Muscle layer of colon (tissue), 2 donors: ENCODE results near the gene POFUT2.

Experiments
- H3K27ac ChIP-seq: one replicate; pipeline ENCODE4 v1.7.0; 2013; ENCODE audit warnings: low read depth, mild to moderate bottlenecking, low read length, moderate library complexity
- H3K27me3 ChIP-seq, 2 donors: one replicate each; pipeline ENCODE4 v1.7.0; 2013; ENCODE audit warnings: low read length in 2 of 2, mild to moderate bottlenecking in 2 of 2; ENCODE audit not compliant: insufficient read depth in 2 of 2, control insufficient read depth in 1 of 2
- H3K36me3 ChIP-seq: one replicate; pipeline ENCODE4 v1.7.0; 2013; ENCODE audit warnings: mild to moderate bottlenecking, low read length; ENCODE audit not compliant: insufficient read depth
- H3K4me1 ChIP-seq: one replicate; pipeline ENCODE4 v1.7.0; 2013; ENCODE audit warnings: mild to moderate bottlenecking, low read length; ENCODE audit not compliant: insufficient read depth
- H3K4me3 ChIP-seq, 2 donors: one replicate each; pipeline ENCODE4 v1.7.0; 2013; ENCODE audit warnings: low read length in 2 of 2, low read depth in 1 of 2, mild to moderate bottlenecking in 1 of 2, moderate library complexity in 1 of 2
- H3K9ac ChIP-seq: one replicate; pipeline ENCODE4 v1.7.0; 2013; ENCODE audit warnings: low read length
- H3K9me3 ChIP-seq: one replicate; pipeline ENCODE4 v1.7.0; 2013; ENCODE audit warnings: mild to moderate bottlenecking, low read length
- donor health status: abdominal sarcoma.
- donor health status: Adenocarcinoma of cecum.

Gene POFUT2

DNA sequence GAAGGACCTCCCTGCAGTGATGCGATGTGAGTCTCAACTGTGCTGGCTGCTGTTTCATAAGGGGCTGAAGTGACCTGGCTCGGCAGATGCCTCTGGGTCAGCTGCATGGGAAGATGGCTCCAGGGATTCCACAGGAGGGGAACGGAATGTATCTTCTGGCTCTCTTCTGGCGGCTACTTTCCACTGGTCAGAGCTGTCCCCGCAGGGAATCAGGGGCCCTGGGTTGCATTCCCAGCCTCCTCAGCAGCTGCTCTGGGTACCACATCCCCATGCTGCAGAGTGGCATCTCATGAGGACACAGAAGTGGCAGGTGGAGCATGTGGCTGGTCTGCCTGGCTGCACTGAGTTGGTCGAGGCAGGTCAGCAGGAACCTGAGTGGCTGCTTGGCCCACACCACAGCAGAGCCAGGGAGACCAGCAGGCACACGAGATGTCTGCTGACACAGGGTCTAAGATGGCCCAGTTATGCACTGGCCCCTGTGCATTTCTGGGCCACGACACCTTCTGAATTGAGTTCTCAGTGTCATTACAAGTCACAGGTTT is 42.8 kb downstream of the POFUT2 start:
- H3K27me3 ChIP-seq = no peaks in the 10 kb centered on the region
- H3K9ac ChIP-seq = no peak overlapping the region
- no peaks in the 10 kb centered on the region for H3K36me3 ChIP-seq
- peaks cover 3% of the 10 kb centered on the region for H3K9me3 ChIP-seq
- H3K4me3 ChIP-seq = no peak overlapping the region
- H3K4me1 ChIP-seq = peaks cover 11% of the 10 kb centered on the region
- H3K27ac ChIP-seq = no peak overlapping the region

DNA sequence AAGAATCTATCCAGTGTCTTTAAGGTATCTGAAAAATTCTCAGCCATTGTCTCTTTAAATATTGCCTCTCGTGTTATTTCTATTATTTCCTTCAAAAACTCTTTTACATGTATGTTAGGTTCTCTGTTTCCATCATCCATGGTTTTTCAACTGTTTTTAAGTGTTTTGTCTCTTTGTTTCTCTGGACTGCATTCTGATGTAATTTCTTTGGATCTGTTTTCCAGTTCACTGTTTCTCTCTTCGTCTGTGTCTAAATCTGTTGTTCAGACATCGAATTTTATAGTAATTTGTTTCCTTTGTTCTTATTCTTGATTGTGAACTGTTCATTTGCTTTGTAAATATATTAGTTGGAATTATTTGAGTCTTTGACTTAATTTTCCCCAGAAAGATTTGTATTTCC is 44.1 kb downstream of the POFUT2 start:
- H3K4me1 ChIP-seq = peaks cover 6% of the 10 kb centered on the region
- no peak overlapping the region for H3K9ac ChIP-seq
- H3K27ac ChIP-seq = no peak overlapping the region
- H3K4me3 ChIP-seq = no peak overlapping the region
- peaks cover 3% of the 10 kb centered on the region for H3K9me3 ChIP-seq
- H3K27me3 ChIP-seq = no peaks in the 10 kb centered on the region
- no peaks in the 10 kb centered on the region for H3K36me3 ChIP-seq

DNA sequence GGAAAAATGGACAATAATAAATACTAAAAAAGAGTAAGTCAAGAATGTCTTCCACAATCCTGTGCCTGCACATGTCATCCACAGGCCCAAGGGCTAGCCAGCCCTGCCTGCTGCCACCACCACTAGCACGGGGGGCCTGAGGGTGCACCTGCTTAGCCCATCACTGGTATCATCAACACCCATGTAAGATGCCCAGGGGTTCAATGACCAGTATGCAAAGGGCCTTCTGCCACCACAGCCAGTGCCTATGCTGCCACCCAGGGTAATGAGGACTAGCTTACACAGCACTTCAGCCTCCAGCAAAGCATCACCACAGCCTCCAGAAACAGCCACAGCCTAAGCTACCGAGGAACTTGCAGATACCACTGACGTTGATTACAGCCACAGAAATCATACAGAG is 46.3 kb downstream of the POFUT2 start:
- peaks cover 3% of the 10 kb centered on the region for H3K9me3 ChIP-seq
- no peak overlapping the region for H3K4me3 ChIP-seq
- peaks cover 0 to 1% of the 10 kb centered on the region in 2 donors for H3K27me3 ChIP-seq
- no peak overlapping the region for H3K9ac ChIP-seq
- no peak overlapping the region for H3K27ac ChIP-seq
- no peaks in the 10 kb centered on the region for H3K4me1 ChIP-seq
- no peaks in the 10 kb centered on the region for H3K36me3 ChIP-seq

DNA sequence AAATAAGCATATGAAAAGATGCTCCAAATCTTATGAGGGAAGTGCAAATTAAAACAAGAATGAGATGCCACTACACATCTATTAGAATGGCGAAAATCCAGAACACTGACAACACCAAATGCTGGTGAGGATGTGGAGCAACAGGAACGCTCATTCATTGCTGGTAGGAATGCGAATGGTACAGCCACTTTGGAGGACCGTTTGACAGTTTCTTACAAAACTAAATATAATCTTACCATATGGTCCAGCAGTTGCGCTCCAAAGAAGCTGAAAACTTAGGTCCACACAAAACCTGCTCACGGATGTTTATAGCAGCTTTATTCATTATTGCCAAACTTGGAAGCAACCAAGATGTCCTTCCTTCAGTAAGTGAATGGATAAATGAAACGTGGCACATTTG is 50.3 kb downstream of the POFUT2 start:
- peaks cover 0 to 12% of the 10 kb centered on the region in 2 donors for H3K27me3 ChIP-seq
- no peak overlapping the region for H3K27ac ChIP-seq
- H3K36me3 ChIP-seq = no peaks in the 10 kb centered on the region
- H3K9ac ChIP-seq = no peak overlapping the region
- no peak overlapping the region for H3K4me3 ChIP-seq
- peaks cover 3% of the 10 kb centered on the region for H3K9me3 ChIP-seq
- no peaks in the 10 kb centered on the region for H3K4me1 ChIP-seq

DNA sequence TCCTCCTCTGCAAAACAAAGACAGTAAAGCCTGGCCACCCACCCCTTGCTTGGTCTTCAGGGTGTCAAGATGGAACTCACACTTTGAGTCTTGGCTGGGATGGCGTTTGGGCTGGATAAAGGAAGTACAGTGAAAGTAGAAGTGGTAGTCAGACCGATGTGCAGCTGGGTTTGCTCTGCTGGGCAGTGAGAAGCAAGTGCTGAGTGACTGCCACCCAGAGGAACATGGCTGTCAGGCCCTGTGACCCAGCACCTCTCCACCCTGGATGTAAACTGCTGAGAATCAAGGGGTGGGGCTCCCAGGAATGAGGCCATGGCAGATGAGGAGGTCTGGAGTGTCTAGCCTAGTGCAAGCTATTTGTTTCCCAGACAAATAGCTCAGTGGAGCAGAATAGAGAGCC is 51.2 kb downstream of the POFUT2 start:
- no peak overlapping the region for H3K27ac ChIP-seq
- H3K4me3 ChIP-seq = no peak overlapping the region
- no peak overlapping the region for H3K9ac ChIP-seq
- H3K27me3 ChIP-seq = peaks cover 0 to 12% of the 10 kb centered on the region in 2 donors
- peaks cover 2% of the 10 kb centered on the region for H3K9me3 ChIP-seq
- no peaks in the 10 kb centered on the region for H3K4me1 ChIP-seq
- H3K36me3 ChIP-seq = no peaks in the 10 kb centered on the region

DNA sequence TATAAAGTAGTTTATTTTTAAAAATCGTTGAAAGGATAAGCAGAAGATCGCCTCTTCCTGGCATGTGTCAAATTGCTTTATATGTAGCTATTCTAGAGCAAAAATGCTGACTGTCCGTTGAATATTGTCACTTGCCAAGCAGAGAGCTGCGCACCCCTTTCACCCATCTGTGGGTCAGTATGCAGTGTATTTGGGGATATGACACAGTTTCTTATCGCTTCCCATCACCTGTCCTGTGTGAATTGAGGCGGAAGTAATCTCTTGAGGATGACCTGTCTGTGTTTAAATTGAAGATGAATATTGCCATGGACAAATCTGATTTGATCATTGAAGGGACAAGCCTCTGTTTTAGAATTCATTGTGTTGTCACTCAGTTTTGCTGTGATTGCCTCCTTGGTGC is 52.2 kb downstream of the POFUT2 start:
- Histone ChIP-seq H3K9me3 (no peaks in the 10 kb centered on the region), H3K9ac (no peak overlapping the region), H3K36me3 (no peaks in the 10 kb centered on the region), H3K27ac (no peak overlapping the region), H3K4me3 (no peak overlapping the region), H3K27me3 (peaks cover 0 to 12% of the 10 kb centered on the region in 2 donors), H3K4me1 (no peaks in the 10 kb centered on the region)

DNA sequence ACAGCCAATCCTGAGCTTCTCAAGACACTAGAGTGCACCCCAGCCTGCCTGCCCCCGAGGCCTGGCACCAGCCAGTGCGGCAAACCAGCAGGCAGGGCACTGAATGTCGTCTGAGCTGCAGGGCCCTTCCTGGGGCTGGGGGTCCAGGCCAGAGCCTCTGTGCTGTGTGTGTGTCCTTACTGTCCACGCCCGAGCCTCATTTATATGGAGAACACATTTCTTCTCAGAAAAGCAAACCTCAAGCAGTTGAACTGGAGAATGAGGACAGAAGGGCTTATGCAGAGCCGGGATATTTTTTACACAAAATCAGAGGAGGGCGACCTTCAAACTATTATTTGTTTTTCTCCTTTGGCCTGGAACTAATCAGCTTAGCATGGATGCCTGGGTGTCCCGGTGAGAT is 52.7 kb downstream of the POFUT2 start:
- Histone ChIP-seq H3K9me3 (no peaks in the 10 kb centered on the region), H3K4me3 (no peak overlapping the region), H3K4me1 (no peaks in the 10 kb centered on the region), H3K27me3 (peaks cover 0 to 12% of the 10 kb centered on the region in 2 donors), H3K27ac (no peak overlapping the region), H3K36me3 (no peaks in the 10 kb centered on the region), H3K9ac (no peak overlapping the region)

DNA sequence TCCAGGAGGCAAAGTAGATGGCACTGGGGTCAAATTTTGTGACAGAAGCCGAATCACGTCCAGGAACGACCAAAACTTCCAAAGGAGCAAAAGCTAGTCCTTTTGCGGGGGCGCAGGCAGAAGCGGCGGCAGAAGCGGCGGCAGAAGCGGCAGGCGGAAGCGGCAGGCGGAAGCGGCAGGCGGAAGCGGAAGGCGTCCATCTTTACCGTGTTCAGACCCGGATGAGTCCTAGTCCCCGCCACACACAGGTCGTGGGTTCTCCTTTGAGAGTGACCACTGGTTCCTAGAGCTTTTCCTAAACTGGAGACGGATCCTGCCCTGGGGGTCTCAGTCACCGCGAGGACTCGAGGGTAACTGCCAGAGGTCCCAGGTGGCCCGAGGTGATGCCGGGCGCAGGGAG is 53.6 kb downstream of the POFUT2 start:
- Histone ChIP-seq H3K27ac (no peak overlapping the region), H3K4me3 (no peak overlapping the region), H3K4me1 (no peaks in the 10 kb centered on the region), H3K27me3 (peaks cover 0 to 12% of the 10 kb centered on the region in 2 donors), H3K9ac (no peak overlapping the region), H3K36me3 (no peaks in the 10 kb centered on the region), H3K9me3 (no peaks in the 10 kb centered on the region)

DNA sequence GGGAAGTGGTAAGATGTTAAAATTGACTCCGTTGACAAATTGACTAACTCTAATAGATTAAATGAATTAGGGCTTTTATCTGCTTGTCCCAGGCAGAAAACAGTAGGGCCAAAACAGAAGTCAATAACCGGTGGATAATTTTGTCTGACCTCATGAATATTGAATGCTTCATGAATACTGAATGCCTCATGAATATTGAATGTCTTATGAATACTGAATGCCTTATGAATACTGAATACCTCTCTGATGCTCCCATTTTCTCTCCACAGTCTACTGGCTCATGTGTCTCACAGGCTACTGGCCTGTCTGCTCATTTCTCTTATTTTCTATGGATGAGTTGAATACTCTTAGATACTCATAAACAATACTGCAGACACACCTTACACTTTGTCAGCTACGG is 56.0 kb downstream of the POFUT2 start:
- Histone ChIP-seq H3K9ac (no peak overlapping the region), H3K36me3 (no peaks in the 10 kb centered on the region), H3K27me3 (peaks cover 0 to 12% of the 10 kb centered on the region in 2 donors), H3K9me3 (no peaks in the 10 kb centered on the region), H3K4me3 (no peak overlapping the region), H3K27ac (no peak overlapping the region), H3K4me1 (peaks cover 9% of the 10 kb centered on the region)

DNA sequence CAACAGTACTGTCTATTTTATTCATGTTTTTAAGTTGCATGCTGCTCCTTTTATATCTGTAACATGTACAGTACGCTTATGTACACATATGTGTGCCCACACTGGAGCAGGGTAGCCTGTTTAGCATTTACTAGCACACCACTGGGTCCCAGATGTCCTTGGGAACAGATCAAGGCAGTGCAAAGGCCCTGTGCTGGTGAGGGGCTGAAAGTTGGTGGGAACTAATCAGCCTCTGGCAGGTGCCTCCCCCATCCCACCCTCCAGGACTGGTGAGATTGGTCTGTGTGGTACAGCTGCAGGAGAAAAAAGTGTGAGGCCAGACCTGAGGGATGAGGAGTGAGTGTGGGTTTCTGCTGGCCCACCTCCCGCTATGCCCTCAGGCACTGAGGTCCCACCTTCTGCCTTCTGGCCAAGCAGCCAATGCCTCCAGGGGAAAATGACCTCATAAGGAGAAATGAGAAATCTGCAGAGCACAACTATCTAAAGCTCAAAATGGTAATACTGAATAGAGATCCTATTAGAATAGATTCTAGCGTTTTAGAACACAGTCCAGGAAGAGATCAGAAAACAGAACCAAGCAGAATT is 58.9 kb downstream of the POFUT2 start:
- Histone ChIP-seq H3K9ac (no peak overlapping the region), H3K27ac (no peak overlapping the region), H3K36me3 (peaks cover 5% of the 10 kb centered on the region), H3K9me3 (no peaks in the 10 kb centered on the region), H3K27me3 (no peaks in the 10 kb centered on the region), H3K4me3 (no peak overlapping the region), H3K4me1 (peaks cover 9% of the 10 kb centered on the region)

DNA sequence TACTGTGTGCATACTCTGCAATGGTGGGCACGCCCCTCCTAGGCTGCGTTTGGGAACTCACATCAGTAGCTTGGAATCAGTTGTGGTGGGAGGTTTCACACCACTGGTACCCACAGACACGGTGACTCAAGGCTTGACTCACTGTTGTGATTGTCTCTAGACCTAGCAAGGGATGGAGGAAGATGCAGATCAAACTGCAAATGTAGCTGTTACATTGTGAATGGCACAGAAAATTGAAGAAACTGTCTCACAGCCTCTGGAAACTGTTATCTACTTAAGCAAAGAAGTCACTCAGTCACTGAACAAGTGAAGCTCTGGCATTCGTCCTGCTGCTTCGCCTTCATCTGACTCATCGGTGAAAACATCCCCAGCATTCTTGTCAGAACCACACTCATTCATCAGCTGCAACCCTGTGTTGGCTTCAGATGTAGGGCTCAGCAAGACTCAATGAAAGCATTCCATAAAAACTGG is 59.5 kb downstream of the POFUT2 start:
- Histone ChIP-seq H3K27ac (no peak overlapping the region), H3K4me3 (no peak overlapping the region), H3K36me3 (peaks cover 10% of the 10 kb centered on the region), H3K9ac (no peak overlapping the region), H3K4me1 (peaks cover 9% of the 10 kb centered on the region), H3K27me3 (no peaks in the 10 kb centered on the region), H3K9me3 (no peaks in the 10 kb centered on the region)

DNA sequence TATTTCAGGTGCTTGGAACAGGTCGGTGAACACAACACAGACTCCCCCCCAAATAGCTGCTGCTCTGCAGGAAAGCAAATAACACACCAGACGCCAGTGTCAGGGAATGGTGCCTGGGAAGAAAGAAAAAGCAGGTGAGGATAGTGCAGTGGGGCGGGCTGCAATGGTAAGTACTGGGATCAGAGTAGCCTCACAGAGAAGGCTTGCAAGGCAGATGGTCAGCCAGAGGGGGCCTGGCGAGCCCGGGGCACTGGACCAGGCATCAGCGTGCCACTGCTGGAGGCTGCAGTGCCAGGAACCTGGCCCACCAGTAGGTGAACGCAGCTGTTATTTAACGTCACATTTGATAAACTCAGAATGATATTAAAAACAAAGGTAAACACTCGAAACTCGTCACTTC is 60.0 kb downstream of the POFUT2 start:
- Histone ChIP-seq H3K9me3 (no peaks in the 10 kb centered on the region), H3K27ac (no peak overlapping the region), H3K36me3 (peaks cover 14% of the 10 kb centered on the region), H3K4me1 (peaks cover 9% of the 10 kb centered on the region), H3K4me3 (no peak overlapping the region), H3K27me3 (no peaks in the 10 kb centered on the region), H3K9ac (no peak overlapping the region)
